ENCODE results near the gene PLD1. TPM values are rescaled to one million over a fixed set of nuclear protein-coding genes. Genes with fewer than 3 reads are reported as not detected.

The PLD1 gene
- total RNA-seq, 1 experiment from 2014 or later = 32.5 TPM

DNA sequence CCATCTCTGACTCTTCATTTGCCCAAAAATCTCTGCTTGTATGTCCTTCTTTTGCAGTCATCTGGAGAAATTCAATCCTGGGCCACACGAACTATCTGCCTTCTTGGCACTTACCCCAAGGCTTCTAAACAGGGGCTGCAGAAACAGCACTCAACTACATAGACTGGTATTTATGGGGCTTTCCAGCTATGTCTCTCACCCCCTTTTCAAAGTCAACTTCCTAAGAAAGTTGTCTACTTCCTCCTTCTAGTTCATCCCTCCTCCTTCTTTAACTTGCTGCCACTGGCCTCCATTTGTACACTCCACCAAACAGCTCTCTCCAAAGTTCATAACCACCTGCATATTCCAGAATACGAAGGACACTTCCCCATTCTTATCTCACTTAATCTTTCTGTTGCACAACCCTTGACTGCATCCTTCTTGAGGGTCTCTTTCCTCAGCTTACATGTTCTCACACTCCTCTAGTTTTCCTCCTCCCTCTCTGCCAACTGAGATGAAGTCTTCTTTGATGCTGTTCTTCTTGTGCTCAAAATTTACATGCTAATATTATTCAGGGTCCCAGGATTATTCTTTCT, 55.2 kb downstream of the PLD1 start:
- no peaks in the 10 kb centered on the region; the same call in 1 of the 2 replicates for H3K4me1 ChIP-seq (replicated peaks; ENCODE audit: insufficient read depth)
- no peaks in the 10 kb centered on the region for H3K9me2 ChIP-seq (ENCODE audit: insufficient read depth)
- no peak overlapping the region for H2AFZ ChIP-seq
- no peaks in the 10 kb centered on the region for H3K79me2 ChIP-seq (ENCODE audit: low read depth)
- H3F3A ChIP-seq (ENCODE audit: insufficient read depth, low read depth) = no peaks in the 10 kb centered on the region
- no peak overlapping the region for H3K4me2 ChIP-seq
- CTCF ChIA-PET = no interaction called here
- no peak overlapping the region for H3K4me3 ChIP-seq
- no peak overlapping the region for H3K27ac ChIP-seq
- H3K36me3 ChIP-seq (ENCODE audit: low read depth) = no peaks in the 10 kb centered on the region
- POLR2A ChIA-PET (ENCODE audit: unreplicated experiment) = no interaction called here
- no peaks in the 10 kb centered on the region for H3K27me3 ChIP-seq (ENCODE audit: insufficient read depth, low read depth)
- BruUV-seq (replicated peaks) = no TSS peak
- H4K20me1 ChIP-seq (ENCODE audit: insufficient read depth) = no peaks in the 10 kb centered on the region
- DNase-seq = no peak
- TF ChIP-seq EZH2 (IDR thresholded peaks at IDR 0.05; ENCODE audit: low read depth) = no peak
- TF ChIP-seq, protein P1, sequence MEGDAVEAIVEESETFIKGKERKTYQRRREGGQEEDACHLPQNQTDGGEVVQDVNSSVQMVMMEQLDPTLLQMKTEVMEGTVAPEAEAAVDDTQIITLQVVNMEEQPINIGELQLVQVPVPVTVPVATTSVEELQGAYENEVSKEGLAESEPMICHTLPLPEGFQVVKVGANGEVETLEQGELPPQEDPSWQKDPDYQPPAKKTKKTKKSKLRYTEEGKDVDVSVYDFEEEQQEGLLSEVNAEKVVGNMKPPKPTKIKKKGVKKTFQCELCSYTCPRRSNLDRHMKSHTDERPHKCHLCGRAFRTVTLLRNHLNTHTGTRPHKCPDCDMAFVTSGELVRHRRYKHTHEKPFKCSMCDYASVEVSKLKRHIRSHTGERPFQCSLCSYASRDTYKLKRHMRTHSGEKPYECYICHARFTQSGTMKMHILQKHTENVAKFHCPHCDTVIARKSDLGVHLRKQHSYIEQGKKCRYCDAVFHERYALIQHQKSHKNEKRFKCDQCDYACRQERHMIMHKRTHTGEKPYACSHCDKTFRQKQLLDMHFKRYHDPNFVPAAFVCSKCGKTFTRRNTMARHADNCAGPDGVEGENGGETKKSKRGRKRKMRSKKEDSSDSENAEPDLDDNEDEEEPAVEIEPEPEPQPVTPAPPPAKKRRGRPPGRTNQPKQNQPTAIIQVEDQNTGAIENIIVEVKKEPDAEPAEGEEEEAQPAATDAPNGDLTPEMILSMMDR (conservative IDR thresholded peaks at IDR 0.05) = no peak
- intact Hi-C loops (cut with micrococcal nuclease; ENCODE audit: unreplicated experiment) = no loop called here
- H3K9me3 ChIP-seq (ENCODE audit: insufficient read depth, low read depth) = no peaks in the 10 kb centered on the region

DNA sequence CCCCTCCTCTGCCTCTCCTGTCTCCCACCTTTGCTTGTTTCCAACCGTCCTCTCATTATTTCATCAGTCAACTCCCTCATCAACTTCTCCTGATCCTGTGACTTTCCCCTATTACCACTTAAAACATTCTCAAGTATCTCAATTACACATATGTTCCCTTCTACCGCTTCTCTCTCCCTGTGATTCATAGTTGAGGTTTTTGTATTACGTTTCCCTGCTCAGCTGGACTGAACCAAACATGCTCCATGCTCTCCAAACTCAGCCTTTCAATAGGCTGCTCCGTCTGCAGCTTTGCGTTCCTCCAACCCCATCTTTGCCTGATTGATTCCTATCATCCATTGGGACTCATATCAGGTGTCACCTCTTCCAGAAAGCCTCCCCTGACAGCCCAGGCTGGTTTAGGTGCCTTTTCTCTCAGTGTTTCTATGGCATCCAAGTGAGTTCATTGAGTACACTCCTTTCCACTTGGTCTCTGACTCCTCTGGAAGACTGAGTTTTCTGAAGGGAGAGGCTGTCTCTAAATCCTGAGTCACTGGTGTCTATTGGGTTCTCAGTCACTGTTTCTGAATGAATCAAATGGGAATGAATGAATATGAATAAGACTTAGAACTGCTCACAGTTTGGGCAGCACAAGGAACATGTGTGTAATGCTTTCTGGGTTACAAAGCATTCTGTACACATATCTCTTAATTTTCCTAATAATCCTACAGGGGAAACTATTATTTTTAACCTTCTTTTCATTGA, 56.4 kb downstream of the PLD1 start:
- Histone ChIP-seq H3K36me3 (ENCODE audit: low read depth) (no peaks in the 10 kb centered on the region), H3K4me2 (no peak overlapping the region), H3K27ac (no peak overlapping the region), H3K4me3 (no peak overlapping the region), H3F3A (ENCODE audit: insufficient read depth, low read depth) (no peaks in the 10 kb centered on the region), H3K4me1 (replicated peaks; ENCODE audit: insufficient read depth) (no peaks in the 10 kb centered on the region; the same call in 1 of the 2 replicates), H4K20me1 (ENCODE audit: insufficient read depth) (no peaks in the 10 kb centered on the region), H3K9me3 (ENCODE audit: insufficient read depth, low read depth) (no peaks in the 10 kb centered on the region), H3K27me3 (ENCODE audit: insufficient read depth, low read depth) (no peaks in the 10 kb centered on the region), H3K79me2 (ENCODE audit: low read depth) (no peaks in the 10 kb centered on the region), H3K9me2 (ENCODE audit: insufficient read depth) (no peaks in the 10 kb centered on the region), H2AFZ (no peak overlapping the region)
- no TSS peak for BruUV-seq (replicated peaks)
- ChIA-PET POLR2A (ENCODE audit: unreplicated experiment) (no interaction called here), CTCF (no interaction called here)
- no peak for DNase-seq
- TF ChIP-seq, protein P1 (conservative IDR thresholded peaks at IDR 0.05) = no peak
- TF ChIP-seq EZH2 (IDR thresholded peaks at IDR 0.05; ENCODE audit: low read depth) = no peak
- intact Hi-C loops (cut with micrococcal nuclease; ENCODE audit: unreplicated experiment) = no loop called here

DNA sequence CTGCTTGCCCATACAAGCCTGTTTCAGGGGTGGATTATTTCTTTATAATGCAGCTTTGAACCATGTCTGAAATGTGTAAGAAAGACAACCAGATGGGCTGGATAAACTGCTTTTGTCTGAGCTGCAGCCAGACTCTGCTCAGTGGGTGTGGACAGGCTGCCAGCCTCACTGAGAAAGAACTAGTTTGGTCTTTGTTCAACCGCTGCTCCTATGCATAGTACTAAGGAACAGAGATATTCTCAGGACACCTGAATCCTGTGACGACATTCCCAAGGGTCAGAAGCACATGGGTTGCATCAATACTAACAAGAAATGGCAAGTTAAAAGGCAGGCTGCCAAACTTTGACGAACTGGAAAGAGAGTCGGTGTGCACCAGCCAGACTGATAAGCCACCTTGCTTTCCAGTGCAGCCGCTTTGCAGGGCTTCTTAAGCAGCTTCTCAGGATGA, 57.2 kb downstream of the PLD1 start:
- no peaks in the 10 kb centered on the region for H3K9me3 ChIP-seq (ENCODE audit: insufficient read depth, low read depth)
- H3K4me1 ChIP-seq (replicated peaks; ENCODE audit: insufficient read depth) = no peaks in the 10 kb centered on the region; the same call in 1 of the 2 replicates
- intact Hi-C loops (cut with micrococcal nuclease; ENCODE audit: unreplicated experiment) = no loop called here
- no peak overlapping the region for H3K27ac ChIP-seq
- ChIA-PET POLR2A (ENCODE audit: unreplicated experiment) (interaction anchor here (0.5 kb wide), 1 partner anchor 57 kb away, joined by 3 read pairs; the partner anchor contains the start of gene PLD1), CTCF (no interaction called here)
- no TSS peak for BruUV-seq (replicated peaks)
- no peaks in the 10 kb centered on the region for H3K36me3 ChIP-seq (ENCODE audit: low read depth)
- no peaks in the 10 kb centered on the region for H4K20me1 ChIP-seq (ENCODE audit: insufficient read depth)
- H3K79me2 ChIP-seq (ENCODE audit: low read depth) = no peaks in the 10 kb centered on the region
- TF ChIP-seq EZH2 (IDR thresholded peaks at IDR 0.05; ENCODE audit: low read depth) = no peak
- H3F3A ChIP-seq (ENCODE audit: insufficient read depth, low read depth) = no peaks in the 10 kb centered on the region
- H2AFZ ChIP-seq = no peak overlapping the region
- peak; percentile 43 to 62 for DNase-seq
- no peaks in the 10 kb centered on the region for H3K9me2 ChIP-seq (ENCODE audit: insufficient read depth)
- H3K4me3 ChIP-seq = no peak overlapping the region
- no peaks in the 10 kb centered on the region for H3K27me3 ChIP-seq (ENCODE audit: insufficient read depth, low read depth)
- H3K4me2 ChIP-seq = no peak overlapping the region

Measured in PC-9 (cell line).